GM18520 (cell line): ENCODE data around the gene CKM.
"Not testable (repeated sequence)": the region's sequence is repeated elsewhere in the genome, so short reads cannot be mapped to it uniquely, and the experiment has no call there.

Source experiments
- ATAC-seq: cut with Tn5 transposase; IDR thresholded peaks from one replicate; pipeline ENCODE4 v1.9.1; 2021; ENCODE audit not compliant: unreplicated experiment

Gene CKM

DNA sequence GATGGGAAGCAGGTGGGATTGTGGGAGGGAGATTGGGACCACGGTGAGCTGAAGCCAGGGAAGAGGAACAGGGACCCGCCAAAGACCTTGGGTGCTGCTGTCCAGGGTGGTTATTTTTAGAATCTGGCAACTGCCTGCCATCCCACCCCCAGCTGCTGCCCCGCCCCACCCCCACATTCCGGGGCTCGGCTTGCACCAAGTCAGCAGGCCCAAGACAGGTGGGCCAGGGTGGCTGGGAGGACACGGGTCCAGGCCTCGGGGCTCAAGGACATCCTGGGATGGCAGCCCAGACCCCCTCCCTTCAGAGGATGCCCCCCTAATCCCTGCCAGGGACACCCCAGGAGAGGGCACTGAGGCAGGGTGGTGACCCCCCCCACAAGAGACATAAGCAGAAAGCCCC lies 827 bp downstream of the CKM start:
- no peak for ATAC-seq

DNA sequence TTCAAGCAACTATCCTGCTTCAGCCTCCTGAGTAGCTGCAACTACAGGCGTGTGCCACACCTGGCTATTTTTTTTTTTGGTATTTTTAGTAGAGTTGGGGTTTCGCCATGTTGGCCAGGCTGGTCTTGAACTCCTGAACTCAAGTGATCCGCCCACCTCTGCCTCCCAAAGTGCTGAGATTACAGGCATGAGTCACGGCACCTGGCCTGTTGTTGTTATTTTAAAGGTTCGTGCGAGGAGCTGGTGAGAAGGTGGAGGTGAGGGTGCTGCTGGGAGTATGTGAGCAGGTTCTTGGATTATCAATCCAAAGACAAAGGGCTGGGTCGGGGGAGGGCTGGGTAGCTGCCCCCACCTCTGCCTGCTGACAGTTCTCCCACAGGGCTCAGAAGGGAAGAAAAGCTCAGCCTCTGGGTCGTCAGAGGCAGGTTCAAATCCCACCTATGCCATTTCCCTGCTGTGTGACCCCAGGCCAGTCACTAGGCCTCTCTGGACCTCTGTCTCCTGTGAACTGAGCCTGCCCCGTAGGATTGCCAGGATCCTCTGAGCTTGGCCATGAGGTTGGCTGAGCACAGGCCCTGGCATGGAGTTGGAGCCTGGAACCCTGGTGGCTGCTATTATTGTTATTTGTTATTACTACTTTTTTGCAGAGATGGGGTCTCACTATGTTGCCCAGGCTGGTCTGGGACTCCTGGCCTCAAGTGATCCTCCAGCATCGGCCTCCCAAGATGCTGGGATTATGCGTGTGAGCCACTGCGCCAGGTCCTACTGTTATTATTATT lies 1.5 kb downstream of the CKM start:
- ATAC-seq = no peak

DNA sequence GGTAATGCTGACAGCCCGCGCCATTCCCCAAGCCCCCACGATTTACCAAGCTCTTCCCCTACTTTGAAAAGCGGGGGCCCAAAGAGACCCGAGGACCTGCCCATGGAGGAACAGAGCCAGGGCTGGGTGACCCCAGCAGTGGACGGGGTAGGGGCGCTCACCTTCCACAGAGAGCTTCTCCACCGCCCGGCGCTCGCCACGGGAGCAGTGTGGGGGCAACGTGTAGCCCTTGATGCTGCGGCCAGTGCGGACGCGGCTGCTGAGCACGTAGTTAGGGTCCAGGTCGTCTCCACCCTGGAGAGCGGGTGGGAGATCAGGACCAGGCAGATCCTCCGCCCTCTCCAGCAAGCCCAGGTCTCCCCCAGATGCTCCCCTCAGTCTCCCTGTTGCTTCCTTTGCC lies 7.4 kb downstream of the CKM start:
- ATAC-seq = no peak

DNA sequence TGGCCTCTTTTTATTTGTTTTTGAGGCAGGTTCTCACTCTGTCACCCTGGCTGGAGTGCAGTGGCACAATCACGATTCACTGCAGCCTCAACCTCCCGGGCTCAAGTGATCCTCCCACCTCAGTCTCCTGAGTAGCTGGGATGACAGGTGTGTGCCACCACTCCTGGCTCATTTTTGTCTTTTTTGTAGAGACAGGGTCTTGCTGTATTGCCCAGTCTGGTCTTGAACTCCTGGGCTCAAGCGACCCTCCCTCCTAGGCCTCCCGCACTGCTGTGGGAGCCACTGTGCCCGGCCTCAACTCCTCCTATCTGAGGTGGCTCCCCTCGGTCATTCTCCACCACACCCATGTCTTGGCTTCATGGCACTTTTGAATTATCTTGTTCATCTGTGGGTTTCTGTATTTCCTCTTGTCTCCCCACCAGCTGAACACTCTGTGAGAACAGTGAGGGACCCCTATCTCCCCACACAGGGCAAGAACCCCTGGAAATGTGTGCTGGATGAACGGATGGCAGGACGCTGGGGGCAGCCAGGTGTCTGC lies 7.9 kb downstream of the CKM start:
- no peak for ATAC-seq

DNA sequence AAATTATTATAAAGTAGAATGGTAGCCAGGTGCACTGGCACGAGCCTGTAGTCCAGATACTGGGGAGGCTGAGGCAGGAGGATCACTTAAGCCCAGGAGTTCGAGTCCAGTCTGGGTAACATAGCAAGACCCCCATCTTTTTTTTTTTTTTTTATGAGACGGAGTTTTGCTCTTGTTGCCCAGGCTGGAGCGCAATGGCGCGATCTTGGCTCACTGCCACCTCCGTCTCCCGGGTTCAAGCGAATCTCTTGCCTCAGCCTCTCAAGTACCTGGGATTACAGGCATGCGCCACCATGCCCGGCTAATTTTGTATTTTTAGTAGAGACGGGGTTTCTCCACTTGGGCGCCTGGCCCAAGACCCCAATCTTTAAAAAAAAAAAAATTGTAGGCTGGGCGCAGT lies 10.4 kb downstream of the CKM start:
- not testable (repeated sequence) for ATAC-seq

DNA sequence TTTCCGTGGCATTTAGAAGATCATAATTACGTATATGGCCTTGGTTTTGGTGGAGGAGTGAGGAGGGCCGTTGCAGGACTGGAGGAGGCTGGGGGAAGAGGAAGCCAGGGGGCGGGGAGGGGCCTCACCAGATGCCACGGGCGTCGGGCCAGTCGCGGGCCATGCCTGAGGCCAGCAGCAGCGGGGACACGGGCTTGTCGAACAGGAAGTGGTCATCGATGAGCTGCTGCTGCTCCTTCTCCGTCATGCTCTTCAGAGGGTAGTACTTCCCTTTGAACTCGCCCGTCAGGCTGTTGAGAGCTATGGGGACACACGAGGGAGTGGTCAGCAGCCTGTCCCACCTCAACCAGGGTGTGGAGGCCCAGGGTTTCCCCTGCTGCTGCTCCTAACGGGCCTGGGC lies 11.1 kb downstream of the CKM start:
- ATAC-seq = no peak

DNA sequence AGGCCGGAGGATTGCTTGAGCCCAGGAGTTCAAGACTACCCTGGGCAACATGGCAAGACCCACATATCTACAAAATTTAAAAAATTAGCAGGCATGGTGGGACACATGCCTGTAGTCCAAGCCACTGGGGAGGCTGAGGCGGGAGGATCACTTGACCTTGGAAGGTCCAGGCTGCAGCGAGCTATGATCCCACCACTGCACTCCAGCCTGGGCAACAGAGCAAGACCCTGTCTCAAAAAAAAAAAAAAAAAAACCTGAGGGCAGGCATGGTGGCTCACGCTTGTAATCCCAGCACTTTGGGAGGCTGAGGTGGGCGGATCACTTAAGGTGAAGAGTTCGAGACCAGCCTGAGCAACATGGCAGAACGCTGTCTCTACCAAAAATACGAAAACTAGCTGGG lies 13.4 kb downstream of the CKM start:
- not testable (repeated sequence) for ATAC-seq

DNA sequence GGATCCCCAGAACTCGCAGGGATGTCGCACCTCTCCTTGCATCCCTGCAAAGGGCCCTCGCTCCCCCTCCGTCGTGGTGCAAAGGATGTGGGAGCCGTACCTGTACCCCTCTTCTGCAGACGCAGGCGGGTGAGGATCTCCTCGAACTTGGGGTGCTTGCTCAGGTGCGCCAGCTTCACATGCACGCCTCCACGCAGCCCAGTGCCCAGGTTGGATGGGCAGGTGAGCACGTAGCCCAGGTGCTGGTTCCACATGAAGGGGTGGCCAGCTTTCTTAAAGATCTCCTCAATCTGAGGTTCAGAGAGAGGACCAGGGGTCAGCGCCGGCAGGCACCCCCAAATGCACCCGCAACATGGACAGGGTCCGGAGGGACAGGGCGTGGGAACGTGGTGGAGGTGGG lies 15.3 kb downstream of the CKM start:
- no peak for ATAC-seq

DNA sequence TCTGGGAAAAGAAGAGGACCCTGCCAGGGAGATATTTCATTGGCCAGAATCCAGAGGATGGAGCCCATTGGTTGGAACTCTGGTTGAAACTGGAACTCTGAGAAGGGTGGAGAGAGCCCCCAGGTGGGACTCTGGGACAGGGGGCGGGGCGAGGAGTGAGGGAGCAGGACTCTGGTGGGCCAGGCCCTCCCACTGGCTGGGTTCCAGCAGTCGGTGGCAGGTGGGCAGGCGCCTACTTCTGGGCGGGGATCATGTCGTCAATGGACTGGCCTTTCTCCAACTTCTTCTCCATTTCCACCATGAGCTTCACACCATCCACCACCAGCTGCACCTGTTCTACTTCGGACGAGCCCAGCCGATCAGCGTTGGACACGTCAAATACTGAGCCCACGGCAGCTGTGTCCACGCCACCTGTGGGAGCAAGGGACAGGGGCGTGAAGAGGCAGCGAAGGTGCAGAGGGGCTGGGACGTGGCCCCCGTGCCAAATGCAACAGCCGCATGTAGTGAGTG lies 16.1 kb downstream of the CKM start:
- no peak for ATAC-seq

DNA sequence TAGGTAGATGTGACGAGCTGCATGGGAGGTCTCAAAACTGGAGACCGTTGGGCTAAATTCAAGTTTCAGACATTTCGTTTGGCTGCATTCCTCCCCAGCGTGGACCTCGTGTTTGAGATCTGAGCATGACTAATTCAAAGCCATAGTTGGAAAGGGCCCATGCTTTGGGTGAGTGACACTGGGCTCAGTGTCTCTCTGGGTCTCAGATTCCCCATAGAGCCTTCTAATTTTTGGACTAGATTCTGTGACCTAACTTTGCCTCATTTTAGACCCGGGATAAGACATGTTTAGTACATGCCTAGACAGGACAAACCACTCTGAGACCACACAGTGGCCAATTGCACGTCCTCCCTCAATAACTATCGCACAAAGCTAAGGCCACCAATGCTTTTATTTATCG lies 16.6 kb downstream of the CKM start:
- no peak for ATAC-seq

DNA sequence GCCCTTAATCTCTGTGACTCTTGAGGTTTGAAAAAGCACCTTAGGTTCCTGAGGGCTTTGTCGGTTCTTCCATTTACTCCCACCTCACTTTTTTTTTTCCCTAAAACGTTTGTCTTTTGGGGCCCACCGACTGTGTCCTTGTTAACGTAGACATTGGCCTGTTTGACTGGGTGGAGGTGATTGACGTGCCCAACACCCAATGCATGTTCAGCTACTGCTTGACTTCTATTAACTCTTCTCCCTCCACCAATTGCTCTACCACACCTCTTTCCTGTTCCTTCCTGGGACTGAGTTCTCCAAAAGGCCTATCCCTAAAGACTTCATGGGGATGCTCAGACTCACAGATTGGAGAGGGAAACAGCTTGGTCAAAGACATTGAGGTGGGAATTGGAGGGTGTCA lies 17.3 kb downstream of the CKM start:
- no peak for ATAC-seq

DNA sequence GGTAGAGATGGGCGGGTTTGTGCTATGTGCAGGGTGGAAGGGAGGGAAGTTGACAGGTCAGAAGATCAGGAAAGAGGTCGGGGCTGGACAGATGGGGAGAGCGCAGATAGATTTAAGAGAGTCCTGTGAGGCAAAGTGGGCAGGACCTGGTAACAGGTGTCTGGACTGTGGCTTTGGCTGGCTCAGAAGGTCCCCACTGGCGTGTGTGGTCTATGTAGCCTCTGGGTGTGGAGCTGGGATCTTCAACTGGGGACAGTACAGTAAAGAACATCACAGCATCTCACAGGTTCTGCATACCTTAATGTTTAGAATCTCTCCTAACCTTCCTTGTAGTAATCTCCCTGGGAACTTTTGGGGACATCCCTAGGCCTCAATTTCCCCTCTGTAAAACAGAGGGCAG lies 17.7 kb downstream of the CKM start:
- ATAC-seq = no peak

DNA sequence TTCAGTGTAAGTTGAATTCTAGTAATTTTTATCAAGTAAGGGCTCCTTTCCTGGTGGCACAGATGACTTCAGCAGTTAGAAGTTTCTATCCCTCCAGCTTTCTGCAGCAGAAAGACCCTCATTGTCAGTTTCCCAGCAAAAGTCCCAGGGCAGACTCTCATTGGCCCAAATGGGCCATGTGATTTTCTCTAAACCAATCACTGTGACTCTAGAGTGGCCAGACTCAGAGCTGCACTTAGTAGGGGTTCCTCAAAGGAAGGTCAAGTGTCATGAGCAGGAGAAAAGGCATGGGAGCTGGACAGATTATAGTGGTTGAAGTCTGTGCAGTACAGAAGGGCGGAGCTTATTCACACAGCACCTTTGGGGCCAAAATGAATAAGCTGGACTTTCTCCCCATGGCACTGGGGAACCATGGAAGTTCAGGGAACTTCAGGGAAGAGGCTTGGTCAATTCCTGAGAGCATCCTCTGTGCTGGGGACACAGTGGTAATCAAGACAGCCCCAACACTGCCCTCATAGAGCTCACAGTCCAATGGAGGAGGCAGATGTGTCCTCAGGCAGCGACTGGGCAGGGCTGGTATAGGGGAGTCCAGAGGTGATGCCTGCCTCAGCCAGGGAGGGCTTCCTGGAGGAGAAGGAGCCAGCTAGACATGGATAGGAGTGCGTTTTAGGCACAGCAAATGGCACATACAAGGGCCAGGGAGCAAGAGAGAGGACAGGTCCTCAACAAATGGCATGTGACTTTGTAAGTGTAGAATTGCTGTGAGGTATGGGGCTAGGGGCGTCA lies 18.3 kb downstream of the CKM start:
- no peak for ATAC-seq

DNA sequence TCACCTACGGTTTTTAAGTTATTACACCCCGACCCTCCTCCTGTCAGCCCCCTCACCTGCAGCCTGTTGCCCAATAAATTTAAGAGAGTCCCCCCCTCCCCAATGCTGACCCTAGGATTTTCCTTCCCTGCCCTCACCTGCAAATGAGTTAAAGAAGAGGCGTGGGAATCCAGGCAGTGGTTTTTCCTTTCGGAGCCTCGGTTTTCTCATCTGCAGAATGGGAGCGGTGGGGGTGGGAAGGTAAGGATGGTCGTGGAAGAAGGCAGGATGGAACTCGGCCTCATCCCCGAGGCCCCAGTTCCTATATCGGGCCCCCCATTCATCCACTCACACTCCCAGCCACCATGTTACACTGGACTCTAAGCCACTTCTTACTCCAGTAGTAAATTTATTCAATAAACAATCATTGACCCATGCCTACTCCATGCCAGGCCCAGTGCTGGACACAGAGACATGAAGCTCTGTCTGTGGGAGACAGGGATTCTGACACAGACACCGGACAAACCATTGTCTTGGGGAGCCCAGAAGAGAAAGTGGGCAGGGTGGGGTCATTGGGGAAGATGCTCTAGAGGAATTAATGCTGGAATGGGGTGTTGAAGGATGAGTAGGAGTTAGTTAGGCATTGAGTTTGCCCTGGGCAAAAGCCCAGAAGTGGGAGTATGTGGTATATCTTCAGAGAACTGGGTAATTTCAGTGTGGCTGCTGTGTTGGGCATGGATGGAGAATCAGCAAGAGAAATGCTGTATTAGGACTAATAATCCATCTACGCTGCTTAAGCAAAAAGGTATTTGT lies 19.2 kb downstream of the CKM start:
- ATAC-seq = no peak

DNA sequence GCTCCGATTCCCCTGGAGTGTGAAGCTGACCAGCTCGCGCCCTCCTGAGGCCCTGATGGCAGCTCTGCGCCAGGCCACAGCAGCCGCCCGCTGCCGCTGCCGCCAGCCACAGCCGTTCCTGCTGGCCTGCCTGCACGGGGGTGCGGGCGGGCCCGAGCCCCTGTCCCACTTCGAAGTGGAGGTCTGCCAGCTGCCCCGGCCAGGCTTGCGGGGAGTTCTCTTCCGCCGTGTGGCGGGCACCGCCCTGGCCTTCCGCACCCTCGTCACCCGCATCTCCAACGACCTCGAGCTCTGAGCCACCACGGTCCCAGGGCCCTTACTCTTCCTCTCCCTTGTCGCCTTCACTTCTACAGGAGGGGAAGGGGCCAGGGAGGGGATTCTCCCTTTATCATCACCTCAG lies 20.3 kb downstream of the CKM start:
- no peak for ATAC-seq

DNA sequence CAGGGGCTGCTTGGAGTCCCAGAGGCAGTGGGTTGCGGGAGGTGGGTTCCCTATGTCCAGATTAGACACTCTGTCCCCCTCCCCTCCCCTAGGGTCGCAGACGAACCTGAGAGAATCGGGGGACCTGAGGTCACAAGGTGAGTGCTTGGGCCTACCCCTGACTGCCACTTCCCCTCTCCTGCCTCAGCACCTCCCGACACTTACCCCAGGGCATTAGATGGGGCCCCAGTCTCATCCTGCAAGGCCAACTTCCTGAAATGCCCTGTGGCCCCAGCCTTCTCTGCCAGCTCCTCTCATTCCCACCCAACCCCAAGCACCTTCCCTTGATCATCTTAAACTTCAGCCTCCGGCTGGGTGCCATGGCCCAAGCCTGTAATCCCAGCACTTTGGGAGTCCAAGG lies 23.0 kb downstream of the CKM start:
- no peak for ATAC-seq

DNA sequence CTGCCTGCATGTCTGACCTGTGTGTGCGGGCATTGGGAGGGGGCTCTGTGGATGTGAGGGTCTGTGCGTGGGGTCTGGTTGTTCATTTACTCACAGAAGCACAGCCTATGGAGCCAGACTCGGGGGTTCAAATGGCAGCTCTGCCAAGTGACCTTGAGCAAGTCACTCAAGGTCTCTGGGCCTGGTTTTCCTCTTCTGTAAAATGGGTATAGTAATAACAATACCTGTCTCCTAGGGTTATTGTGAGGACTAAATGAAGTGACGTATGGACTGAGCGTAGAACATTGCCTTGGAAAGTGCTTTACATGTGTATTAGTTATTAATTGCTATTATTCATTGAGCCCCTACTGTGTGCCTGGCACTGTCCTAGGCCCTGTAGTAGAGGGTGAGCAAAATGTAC lies 24.4 kb downstream of the CKM start:
- no peak for ATAC-seq

DNA sequence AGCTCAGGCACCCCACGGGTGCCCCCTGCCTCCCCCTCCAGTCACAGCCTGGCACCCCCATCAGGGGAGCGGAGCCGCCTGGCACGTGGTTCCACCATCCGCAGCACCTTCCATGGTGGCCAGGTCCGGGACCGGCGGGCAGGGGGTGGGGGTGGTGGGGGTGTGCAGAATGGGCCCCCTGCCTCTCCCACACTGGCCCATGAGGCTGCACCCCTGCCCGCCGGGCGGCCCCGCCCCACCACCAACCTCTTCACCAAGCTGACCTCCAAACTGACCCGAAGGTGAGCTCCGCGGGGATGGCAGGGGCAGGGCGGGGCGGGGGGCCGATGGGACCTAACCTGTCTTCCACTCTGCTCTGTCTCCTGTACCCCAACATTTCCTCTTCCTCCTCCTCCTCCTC lies 25.0 kb downstream of the CKM start:
- no peak for ATAC-seq

DNA sequence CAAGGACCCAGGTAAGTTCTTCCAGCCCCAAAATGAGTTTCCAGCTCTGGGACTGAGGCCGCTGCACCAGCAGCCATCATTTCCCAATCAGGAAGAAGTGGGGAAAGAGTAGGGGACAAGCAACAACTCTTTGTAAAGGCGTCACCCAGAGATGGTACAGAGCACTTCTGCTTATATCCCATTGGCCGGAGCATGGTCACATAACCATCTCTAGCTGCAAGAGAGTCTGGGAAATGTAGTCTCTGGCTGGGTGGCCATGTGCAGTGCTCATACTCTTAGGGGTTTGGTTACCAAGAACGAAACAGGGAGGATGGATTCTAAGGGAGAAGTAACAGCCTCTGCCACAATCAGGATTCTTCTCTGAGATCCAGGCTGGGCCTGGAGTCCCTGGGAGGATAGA lies 26.3 kb downstream of the CKM start:
- no peak for ATAC-seq

DNA sequence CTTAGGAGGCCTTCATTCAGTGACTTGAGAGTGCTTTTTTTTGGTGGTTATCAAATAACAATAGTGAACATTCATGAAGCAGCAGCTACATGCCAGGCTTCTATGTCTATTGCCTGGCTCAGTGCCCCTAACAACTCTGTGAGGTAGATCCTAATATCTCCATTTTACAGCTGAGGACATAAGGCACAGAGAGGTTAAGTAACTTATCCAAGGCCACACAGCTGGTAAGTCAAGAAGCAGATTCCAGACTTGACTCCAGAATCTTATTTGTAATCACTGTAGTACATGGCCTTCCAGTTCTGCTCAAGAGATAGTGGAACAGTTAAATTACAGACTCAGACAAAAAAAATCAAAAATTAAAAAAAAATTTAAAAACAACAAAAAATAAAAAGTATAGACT lies 26.8 kb downstream of the CKM start:
- ATAC-seq = no peak

DNA sequence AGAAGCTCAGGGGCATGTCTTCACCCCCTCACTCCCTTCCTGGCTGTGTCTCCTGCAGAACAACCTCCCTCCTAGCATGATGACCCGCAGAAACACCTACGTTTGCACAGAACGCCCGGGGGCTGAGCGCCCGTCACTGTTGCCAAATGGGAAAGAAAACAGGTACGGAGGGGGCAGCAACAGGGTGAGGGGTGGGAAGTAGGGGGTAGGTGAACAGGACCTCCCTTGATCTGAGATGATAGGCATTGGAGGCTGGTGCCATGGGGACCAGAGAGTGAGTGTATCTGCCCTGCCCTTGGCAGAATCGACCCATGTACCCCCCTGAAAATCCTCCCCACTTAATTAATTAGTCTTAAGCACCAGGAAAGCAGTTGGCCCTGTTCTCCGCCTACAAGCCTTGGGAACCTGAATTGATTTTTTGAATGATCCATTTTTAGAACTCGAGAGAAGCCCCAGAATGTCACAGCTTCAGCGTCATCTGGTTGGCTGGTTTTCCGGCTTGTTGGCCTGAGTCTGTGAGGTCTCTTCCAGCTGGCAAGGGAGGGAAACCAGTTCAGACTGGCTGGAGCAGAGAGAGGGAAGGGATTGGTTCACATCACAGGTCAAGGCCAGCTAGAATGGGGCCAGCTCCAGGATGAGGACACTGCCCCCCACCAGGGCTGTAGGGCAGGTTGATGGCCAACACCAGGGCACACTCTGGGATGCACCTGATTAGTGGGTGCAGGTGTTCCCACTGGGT lies 28.2 kb downstream of the CKM start:
- no peak for ATAC-seq
